NT2/D1 (cell line): ENCODE results near the gene ACCSL.

Experiments used
- SUZ12 ChIP-seq: IDR thresholded peaks from 2 replicates; pipeline ENCODE4 v1.6.1; 2011; ENCODE audit not compliant: insufficient read length, insufficient read depth; ENCODE audit errors: extremely low read depth
- YY1 ChIP-seq: IDR thresholded peaks from 2 replicates; pipeline ENCODE4 v1.6.1; 2011; ENCODE audit not compliant: insufficient read length, insufficient read depth
- ZNF274 ChIP-seq: IDR thresholded peaks from 2 replicates; pipeline ENCODE4 v1.6.1; 2011; ENCODE audit warnings: mild to moderate bottlenecking, low read depth, low read length

DNA sequence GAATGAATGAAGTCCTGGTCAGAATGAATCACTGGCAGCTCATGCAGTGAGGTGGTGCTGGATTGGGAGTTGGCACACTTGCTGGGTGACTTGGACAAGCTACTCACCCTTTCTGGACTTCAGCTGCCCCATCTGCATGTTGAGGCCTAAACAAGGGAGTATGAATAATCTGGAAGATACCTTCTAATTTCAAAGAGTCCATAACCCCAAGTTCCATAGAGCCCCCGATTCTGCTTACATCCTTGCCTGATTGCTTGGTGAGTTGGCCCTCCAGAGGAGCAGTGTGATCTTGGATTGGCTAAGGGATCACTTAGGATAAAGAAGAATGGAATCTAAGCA lies 18.3 kb upstream of the ACCSL start:
- no peak for TF ChIP-seq SUZ12
- no peak for TF ChIP-seq ZNF274
- TF ChIP-seq YY1, result no peak
